Body of pancreas (tissue), 4 donors: ENCODE results near the gene PEAK1.

ENCODE experiments used
- CTCF ChIP-seq, 7 experiments: fragments of 450-650 bp in 4 of 7; fragments of 200-600 bp in 3 of 7; sonication (generic) in 3 of 7; IDR thresholded peaks; one replicate each; pipeline ENCODE4 v1.5.1; 2016 to 2019; ENCODE audit warnings: antibody characterized with exemption in 7 of 7
- POLR2A ChIP-seq, 3 donors: fragments of 450-650 bp; IDR thresholded peaks; one replicate each; pipeline ENCODE4 v1.6.1; 2016; ENCODE audit warnings: antibody characterized with exemption in 3 of 3, mild to moderate bottlenecking in 2 of 3

- no peak for TF ChIP-seq CTCF (IDR thresholded peaks at IDR 0.05)
- no peak for TF ChIP-seq POLR2A (IDR thresholded peaks at IDR 0.05)
These were observed 108.9 kb downstream of the PEAK1 start for GRCh38 chr15:77311020-77311419.
